DOHH2 (cell line): ENCODE measurements around the gene PCDHGA4.

Experiments used
- CTCF ChIP-seq: fragments of 200-600 bp; sonication (generic); IDR thresholded peaks from one replicate; pipeline ENCODE4 v1.5.1; 2014; ENCODE audit warnings: antibody characterized with exemption, mild to moderate bottlenecking, low read depth, low read length; ENCODE audit not compliant: poor library complexity, severe bottlenecking
- EZH2phosphoT487 ChIP-seq: fragments of 200-600 bp; sonication (generic); IDR thresholded peaks from 2 replicates; pipeline ENCODE4 v1.6.1; 2017; ENCODE audit warnings: borderline replicate concordance, mild to moderate bottlenecking, antibody characterized with exemption, low read length, moderate library complexity, mixed read lengths

- TF ChIP-seq CTCF, result no peak
- no peak for TF ChIP-seq EZH2phosphoT487
Observed at GRCh38 chr5:141360685-141361084, 5.9 kb downstream of the PCDHGA4 start.
